ENCODE measurements around the gene HAGH.
"Not testable (repeated sequence)": the region's sequence is repeated elsewhere in the genome, so short reads cannot be mapped to it uniquely, and the experiment has no call there.

DNA sequence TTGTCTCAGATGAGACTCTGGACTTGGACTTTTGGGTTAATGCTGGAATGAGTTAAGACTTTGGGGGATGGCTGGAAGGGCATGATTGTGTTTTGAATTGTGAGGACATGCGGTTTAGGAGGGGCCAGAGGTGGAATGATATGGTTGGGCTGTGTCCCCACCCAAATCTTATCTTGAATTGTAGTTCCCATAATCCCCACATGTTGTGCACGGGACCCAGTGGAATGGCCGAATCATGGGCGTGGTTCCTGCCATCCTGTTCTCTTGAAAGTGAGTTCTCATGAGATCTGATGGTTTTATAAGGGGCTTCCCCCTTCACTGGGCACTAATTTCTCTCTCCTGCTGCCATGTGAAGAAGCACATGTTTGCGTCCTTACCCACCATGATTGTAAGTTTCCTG lies 27.4 kb downstream of the HAGH start:
- TF ChIP-seq, protein P1, sequence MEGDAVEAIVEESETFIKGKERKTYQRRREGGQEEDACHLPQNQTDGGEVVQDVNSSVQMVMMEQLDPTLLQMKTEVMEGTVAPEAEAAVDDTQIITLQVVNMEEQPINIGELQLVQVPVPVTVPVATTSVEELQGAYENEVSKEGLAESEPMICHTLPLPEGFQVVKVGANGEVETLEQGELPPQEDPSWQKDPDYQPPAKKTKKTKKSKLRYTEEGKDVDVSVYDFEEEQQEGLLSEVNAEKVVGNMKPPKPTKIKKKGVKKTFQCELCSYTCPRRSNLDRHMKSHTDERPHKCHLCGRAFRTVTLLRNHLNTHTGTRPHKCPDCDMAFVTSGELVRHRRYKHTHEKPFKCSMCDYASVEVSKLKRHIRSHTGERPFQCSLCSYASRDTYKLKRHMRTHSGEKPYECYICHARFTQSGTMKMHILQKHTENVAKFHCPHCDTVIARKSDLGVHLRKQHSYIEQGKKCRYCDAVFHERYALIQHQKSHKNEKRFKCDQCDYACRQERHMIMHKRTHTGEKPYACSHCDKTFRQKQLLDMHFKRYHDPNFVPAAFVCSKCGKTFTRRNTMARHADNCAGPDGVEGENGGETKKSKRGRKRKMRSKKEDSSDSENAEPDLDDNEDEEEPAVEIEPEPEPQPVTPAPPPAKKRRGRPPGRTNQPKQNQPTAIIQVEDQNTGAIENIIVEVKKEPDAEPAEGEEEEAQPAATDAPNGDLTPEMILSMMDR (IDR thresholded peaks at IDR 0.05; ENCODE audit: insufficient read depth, low read length): not testable (repeated sequence)
- TF ChIP-seq REST (IDR thresholded peaks at IDR 0.05; ENCODE audit: insufficient replicate concordance, low read depth): not testable (repeated sequence)

Measured in HL-60 (cell line).